LHCN-M2 (cell line): ENCODE results near the gene C5. TPM values are rescaled to one million over a fixed set of nuclear protein-coding genes. Genes with fewer than 3 reads are reported as not detected.
A peak's percentile ranks its signal among the peaks of the same experiment; 100 is the strongest.

Experiments
- DNase-seq: peaks from one replicate; pipeline ENCODE4 v3.0.0-alpha.2; 2012; ENCODE audit warnings: low read depth
- total RNA-seq: library from RNA; depleted of rRNA; stranded (reverse); fragments of >200 nt; gene quantifications from 2 replicates; pipeline ENCODE4 v1.2.3, GENCODE V29; 2014

The C5 gene
- total RNA-seq, 1 experiment from 2014 or later = 3.6 TPM

GRCh38 chr9:120942186-120943001 lies 107.7 kb downstream of the C5 start:
- DNase-seq = no peak

GRCh38 chr9:120941046-120941770 lies 108.9 kb downstream of the C5 start:
- peak; percentile 42 for DNase-seq

- DNase-seq = no peak
Measured at GRCh38 chr9:120940573-120940972, 109.5 kb downstream of the C5 start.

- no peak for DNase-seq
Measured at GRCh38 chr9:120938851-120939250, 111.2 kb downstream of the C5 start.

- no peak for DNase-seq
Measured at GRCh38 chr9:120937596-120937995, 112.5 kb downstream of the C5 start.

- DNase-seq = no peak
Measured at GRCh38 chr9:120937127-120937526, 112.9 kb downstream of the C5 start.

GRCh38 chr9:120936764-120937122 lies 113.3 kb downstream of the C5 start:
- DNase-seq = no peak

GRCh38 chr9:120936011-120936763 lies 113.9 kb downstream of the C5 start:
- peak; percentile 94 for DNase-seq

GRCh38 chr9:120935383-120935857 lies 114.7 kb downstream of the C5 start:
- DNase-seq = peak; percentile 90

- no peak for DNase-seq
Measured at GRCh38 chr9:120934281-120934680, 115.8 kb downstream of the C5 start.

- DNase-seq = no peak
Measured at GRCh38 chr9:120933310-120934055, 116.6 kb downstream of the C5 start.

GRCh38 chr9:120932086-120932823 lies 117.8 kb downstream of the C5 start:
- no peak for DNase-seq

GRCh38 chr9:120931231-120932085 lies 118.6 kb downstream of the C5 start:
- peak; percentile 70 for DNase-seq

GRCh38 chr9:120929229-120929791 lies 120.8 kb downstream of the C5 start:
- DNase-seq = no peak

- peak; percentile 36 for DNase-seq
Measured at GRCh38 chr9:120928483-120929228, 121.4 kb downstream of the C5 start.

- no peak for DNase-seq
Measured at GRCh38 chr9:120928015-120928482, 122.0 kb downstream of the C5 start.

GRCh38 chr9:120927269-120928014 lies 122.6 kb downstream of the C5 start:
- DNase-seq = no peak
